Amniotic epithelial cell (primary cell): Measurements from ENCODE around the gene TCF3.

Experiments used
- DNase-seq: peaks from one replicate; pipeline ENCODE4 v3.0.0-alpha.2; 2010; ENCODE audit warnings: low read depth

Gene TCF3

DNA sequence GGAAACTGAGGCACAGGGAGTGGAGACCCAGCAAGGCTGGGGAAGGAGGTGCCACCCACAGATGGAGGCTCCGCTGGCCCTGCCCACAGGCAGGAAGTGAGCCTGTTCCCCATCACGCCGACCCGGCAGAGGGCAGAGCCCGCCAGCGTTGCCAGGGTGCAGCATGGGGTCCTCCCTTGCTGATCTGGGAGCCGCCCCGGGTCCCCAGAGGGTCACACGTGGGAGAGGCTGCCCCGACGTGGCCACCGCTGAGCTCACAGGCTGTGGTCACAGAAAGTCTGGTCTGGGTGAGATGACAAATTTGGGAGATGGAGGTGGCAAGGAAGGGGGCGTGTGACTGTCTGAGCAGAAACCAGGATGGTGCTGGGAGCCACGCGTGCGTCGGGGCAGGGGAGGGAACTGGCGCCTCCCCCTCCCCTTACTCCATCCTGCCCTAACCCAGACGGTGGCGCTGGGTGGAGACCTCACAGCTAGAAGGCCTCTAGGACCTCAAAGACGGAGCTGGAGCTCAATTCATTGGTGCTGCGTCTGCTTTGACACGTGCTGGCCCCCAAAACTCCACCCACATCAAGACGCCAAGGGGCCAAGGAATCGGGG, 92.0 kb downstream of the TCF3 start:
- no peak for DNase-seq
